Measurements from ENCODE around the gene RORB.

- TF ChIP-seq CTCF (IDR thresholded peaks at IDR 0.05) (no peak), EP300 (IDR thresholded peaks at IDR 0.05) (no peak), POLR2A (IDR thresholded peaks at IDR 0.05) (no peak)
These were observed 15.3 kb downstream of the RORB start for GRCh38 chr9:74512416-74512815.

Measured in tibial nerve (tissue), 4 donors.